Left lobe of liver (tissue), 2 donors: ENCODE data around the gene TPD52L3. TPM values are rescaled to one million over a fixed set of nuclear protein-coding genes. Genes with fewer than 3 reads are reported as not detected.

Experiments
- ATAC-seq: fragments of 200-7000 bp; cut with Tn5 transposase; one replicate; pipeline ENCODE4 v1.9.1; 2020; ENCODE audit warnings: mild to moderate bottlenecking, moderate library complexity
- DNase-seq: peaks from one replicate; pipeline ENCODE4 v3.0.0-alpha.2; 2020; ENCODE audit warnings: low spot score
- total RNA-seq: library from RNA; stranded (reverse); gene quantifications from one replicate; pipeline ENCODE4 v1.2.1, GENCODE V29; 2021
- donor health status: DM: no; HTN: no; CAD: no; lungs with moderate emphysema.
- donor health status: DM: no; HTN: yes; CAD: no.

TPD52L3 gene
- not detected for total RNA-seq

DNA sequence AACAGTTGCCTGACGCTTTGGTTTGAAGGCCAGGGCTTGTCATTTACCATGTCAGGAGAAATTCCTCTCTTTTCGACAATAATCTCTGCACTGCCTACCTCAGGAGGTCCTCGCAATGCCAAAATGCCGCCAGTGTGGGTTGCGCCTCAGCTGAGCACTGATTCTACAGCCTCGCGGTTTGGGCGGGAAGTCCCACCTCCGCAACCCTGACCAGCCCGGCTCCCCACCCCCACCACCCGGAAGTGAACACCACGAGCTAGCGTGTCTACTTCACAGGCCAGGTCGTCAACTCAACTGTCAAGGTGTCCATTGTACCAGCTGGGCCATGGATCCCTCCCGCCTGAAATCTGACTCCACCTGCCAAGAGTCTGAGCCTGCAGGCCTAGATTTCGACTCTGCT is at the start of gene TPD52L3:
TPD52L3 (plus strand) TSS at position 273 of the 400 bp plus-strand sequence. CDS start 221 bp downstream, outside the sequence.
- ATAC-seq: no peak
- DNase-seq: no peak

DNA sequence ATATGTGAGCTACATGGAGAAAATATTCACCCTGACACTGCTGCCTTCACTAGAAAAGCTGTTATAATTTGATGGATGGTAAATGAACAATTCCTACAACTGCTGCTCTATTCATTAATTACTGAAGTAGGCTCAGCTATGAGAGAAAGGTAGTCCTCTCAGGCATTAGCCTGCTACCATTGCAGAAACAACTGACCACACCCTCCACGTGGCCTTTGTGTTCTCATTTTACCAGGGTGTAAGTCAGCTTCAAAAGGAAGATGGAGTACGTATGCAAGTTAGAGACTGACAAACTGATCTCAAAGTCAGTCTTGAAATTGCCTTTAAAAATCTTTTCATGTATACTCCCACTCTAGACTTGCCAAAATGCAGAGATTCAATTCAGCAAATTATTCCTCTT is 26.3 kb upstream of the TPD52L3 start:
- ATAC-seq (no peak), DNase-seq (no peak)

DNA sequence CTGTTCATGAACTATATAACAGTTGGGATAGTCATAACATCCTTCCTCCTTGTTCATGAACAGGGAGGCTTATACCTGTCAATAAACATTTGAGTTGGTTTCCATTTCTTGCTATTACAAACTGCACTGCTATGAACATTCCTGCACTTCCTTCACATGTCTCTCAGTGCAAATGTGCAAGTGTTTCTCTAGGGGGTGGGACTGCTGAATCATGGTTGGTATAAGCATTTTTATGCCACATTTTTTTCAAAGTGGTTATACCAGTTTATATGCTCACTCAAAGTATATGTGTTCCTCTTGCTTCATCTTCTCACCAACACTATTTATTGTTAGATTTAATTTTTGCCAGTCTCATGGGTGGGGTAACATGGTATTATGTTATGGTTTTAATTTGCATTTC is 25.8 kb upstream of the TPD52L3 start:
- ATAC-seq (no peak), DNase-seq (no peak)

DNA sequence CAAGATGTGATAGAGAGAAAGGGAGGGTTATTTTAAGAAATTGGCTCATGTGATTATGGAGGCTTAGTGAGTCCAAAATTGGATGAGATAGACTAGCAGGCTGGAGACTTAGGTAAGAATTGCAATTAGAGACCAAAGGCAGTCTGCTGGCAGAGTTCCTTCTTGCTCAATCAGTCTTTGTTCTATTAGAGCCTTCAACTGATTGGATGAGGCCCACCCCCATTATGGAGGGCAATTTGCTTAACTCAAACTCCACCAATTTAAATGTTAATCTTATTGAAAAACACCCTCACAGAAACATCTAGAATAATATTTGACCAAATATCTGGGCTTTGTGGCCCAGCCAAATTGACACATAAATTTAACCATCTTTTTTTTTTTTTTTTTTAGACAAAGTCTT is 23.9 kb upstream of the TPD52L3 start:
- ATAC-seq (no peak), DNase-seq (no peak)

DNA sequence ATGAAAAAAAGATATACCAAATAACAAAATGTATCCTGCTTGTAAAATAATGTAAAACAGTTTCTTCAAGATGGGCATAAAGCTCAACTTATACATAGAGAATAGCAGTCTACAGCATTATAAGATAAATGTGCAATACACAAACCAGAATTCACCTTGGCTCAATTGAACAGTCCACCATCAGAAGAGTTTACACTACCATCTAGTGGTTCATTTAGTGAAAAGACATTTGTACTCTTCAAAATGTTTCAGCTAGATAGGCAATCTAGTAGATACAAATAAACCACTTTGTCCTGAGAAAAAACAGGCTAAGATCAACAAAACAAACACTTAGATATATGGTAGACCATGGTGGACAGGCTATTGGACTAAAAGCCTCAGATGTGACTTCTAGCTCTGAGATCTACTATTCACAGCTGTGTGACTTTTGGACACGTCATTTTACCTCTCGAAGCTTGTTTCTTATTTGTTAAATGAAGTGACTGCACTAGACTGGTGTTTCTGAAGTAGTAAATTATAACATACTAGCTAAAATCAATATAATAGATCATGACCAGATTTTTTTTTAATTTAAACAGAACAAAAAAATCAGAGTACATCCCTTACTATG is 22.1 kb upstream of the TPD52L3 start:
- DNase-seq (no peak), ATAC-seq (peak; percentile 94)

DNA sequence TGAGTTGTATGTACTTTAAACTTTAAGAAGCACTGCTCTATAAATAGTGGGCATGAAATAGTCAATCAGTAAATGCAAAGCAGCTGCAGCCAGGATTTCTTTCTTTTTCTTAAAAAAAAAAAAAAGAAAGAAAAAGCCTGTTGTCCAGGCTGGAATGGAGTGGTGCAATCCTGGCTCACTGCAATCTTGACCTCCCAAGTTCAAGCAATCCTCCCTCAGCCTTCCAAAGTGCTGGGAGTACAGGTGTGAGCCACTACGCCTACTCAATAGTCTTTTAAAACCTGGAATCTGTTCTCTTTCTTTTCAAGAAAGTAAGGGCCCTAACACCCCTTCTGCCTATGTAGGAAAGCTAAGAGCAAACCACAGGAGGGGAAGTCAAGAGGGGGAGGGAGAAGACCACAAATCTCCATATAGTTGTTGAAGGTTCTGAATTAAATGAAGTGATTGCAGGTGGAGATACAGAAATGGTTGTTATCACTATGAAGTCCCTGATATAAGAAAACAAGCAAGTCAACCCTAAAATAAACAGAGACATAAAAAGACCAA is 20.6 kb upstream of the TPD52L3 start:
- no peak for DNase-seq

DNA sequence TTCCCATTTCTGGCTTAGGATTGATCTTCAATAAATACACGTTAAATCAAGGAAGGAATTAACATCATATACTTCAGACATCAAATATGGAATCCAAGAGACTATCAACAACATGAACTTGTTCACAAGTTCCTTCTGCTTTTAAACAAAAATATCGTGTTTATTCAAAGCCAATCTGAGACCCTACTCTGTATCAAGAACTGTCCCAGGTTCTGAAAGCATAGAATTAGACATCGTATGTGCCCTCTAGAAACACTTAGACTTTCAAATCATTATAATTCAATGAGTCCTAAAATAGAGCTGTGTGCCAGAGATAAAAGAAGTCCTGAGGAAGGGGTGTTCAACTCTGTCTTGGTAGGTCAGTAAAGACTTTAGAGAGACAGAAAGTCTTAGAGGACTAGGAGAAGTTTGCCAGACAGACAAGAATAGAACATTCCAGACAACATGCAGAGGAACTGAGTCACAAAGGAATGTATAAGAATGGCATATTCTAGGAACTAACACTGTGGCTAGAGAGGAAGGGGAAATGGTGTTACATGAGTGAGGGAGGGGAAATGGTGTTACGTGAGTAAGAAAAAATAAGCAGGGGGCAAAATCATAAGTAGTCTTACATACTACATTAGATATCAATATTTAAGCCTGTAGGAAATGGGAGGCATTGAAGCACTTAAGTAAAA is 2.9 kb downstream of the TPD52L3 start:
- no peak for DNase-seq
- no peak for ATAC-seq

More for the DNA sequence above, 20.6 kb upstream of the TPD52L3 start:
- no peak for ATAC-seq

DNA sequence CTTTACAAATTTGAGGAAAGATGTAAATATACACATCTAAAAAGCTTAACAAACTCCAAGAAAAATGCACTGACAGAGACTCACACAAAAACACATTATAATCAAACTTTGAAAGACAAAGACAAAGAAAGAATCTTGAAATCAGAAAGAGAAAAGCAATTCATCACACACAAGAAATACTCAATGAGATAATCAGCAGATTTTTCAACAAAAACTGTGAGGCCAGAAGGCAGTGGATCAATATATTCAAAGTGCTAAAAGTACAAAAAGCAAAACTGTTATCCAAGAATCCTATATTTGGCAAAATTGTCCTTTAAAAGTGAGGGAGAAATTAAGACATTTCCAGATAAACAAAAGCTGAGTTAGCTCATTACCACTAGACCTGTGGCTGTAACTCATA is 6.1 kb downstream of the TPD52L3 start:
- ATAC-seq (no peak), DNase-seq (no peak)

DNA sequence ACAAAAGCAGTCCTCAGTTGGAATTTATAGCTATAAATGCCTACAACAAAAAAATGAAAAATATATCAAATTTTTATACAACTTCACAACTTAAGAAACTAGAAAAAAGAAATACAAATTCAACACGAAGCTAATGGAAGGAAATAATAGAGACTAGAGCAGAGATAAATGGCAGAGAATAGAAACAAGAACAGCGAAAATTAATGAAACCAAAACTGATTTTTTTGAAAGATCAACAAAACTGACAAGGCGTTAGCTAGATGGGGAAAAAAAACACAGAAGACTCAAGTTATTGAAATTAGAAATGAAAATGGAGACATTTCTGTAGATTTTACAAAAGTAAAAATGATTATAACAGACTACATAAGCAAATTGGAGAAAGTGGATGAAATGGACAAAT is 20.6 kb downstream of the TPD52L3 start:
- DNase-seq: no peak
- no peak for ATAC-seq

DNA sequence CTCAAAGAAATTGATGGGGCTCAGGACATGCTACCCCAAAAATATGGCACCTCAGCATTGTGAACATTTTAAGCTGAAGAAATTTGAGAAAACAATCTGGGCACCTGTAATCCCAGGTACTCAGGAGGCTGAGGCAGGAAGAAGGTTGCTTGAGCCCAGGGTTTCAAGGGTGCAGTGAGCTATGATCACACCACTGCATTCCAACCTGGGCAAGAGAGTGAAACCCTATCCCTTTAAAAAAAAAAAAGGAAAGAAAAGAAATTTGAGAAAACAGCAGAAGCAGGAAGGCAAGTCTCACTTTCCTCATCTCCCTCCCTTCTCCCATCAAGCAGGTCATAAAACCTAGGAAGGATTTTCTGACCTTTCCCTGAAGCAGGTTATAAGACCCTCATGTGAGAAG is 23.6 kb downstream of the TPD52L3 start:
- ATAC-seq (no peak), DNase-seq (no peak)

DNA sequence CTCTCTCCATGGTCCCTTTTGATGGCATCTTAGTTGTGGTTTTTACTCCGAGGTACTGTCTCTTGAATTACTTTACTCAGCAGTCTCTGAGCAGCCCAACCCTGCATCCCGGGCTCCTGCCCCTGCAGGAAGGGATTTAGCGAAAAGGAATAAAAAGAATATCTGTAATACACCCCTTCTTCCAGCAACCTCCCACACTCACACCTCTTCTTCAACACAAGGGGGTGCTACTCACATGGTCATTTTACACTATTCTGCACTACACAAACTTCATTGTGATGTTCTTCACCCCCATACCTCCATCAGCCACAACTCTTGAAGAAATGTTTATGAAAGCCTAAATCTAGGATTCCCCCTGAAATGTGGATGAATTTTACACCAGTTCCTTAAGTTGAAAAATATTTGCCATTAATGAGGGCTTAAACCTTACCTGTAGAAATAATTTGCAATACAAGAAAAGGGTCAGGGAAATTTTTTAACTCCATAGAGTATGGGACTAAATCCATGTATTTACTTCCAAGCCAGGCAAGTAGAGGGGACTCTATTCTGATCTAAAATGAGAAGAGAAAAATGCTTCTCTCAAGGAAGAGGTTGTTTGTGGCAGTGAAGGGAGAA is 26.0 kb downstream of the TPD52L3 start:
- no peak for DNase-seq
- ATAC-seq: peak; percentile 97

DNA sequence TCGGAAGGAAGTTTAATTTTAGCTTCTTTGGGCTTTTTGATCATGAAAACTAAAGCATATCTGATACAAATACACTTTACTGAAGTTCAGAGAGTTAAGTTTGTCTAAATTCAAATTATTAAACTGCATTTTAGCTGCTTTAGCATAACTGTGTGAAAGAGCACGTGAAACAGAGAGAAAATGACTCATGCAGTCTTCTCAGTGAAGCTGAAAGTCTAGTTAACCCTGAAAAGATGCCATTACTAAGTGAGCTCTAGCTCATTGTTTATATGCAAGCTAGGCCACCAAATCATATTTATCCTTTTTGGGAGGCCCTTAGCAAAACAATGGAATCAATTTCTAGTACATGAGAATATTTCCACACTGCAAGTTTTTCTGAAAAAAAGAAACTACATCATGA is 27.6 kb downstream of the TPD52L3 start:
- ATAC-seq (no peak), DNase-seq (no peak)

DNA sequence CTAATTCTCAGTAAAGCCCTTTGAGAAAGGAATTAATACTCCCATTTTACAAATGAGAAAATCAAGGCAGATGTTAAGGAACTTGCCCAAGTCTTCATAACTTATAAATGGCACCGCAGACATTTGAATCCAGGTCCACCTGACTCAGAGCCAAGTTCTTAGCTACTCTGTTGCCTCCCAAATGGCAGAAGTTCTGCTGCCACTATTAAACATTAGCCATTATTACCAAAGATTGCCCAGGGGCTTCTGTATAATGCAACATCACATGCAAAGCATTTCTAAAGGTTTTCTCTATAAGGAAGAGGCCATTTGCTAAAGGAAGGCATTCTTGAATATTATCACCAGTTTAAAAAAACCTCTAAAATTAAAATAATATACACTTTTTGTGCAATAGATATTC is 28.3 kb downstream of the TPD52L3 start:
- no peak for DNase-seq
- ATAC-seq: no peak

DNA sequence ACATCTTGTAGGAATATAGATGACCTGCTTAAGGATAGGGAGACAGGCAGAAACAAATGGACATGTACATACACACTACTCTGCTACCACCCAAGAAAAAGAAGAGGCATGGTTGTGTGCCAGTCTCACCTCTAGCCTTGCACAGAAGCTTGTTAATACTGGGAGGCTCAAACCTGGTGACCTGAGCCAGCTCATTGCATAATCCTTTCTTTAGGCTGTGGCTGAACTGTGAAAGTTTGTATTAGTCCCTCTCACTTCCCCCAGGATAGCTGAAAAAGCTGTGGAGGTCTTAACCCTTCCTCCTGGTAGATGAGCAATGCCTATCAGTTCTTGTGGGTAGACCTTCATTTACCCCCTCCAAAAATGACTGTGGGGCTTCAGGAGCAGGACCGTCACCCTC is 28.7 kb downstream of the TPD52L3 start:
- ATAC-seq (peak; percentile 79), DNase-seq (no peak)

DNA sequence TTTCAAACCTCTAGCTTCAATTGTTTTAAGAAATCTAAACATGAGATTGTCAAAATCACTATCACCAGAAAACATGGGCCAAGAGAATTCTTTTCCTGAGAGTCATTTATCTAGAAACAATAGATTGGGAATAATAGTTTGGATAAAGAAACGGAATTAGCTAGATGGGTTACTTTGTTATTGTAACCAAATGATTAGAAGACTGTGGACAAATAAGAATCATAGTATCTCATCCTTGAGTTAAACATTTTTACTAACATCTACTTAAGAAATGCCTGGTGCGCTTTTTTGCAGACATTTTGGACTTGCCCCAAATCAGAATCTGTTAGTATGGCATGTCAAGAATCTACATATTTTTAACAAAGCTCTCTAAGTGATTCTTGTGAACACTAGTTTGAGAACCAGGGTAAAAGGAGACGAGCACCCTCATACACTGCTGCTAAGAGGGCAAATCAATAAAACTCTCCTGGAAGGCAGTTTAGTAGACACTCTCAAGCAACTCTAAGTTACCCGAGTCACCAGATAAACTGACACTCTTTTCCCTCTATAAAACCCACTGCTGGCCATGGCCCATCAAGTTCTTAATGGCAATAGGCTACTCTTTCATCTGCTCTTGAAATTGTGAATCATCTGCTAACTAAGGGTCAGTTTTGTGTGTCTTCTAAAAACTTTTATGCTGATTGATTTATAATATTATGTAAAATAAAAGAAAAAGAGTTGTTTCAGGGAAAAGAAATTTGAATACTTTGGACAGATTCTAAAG is 39.1 kb downstream of the TPD52L3 start:
- no peak for ATAC-seq

DNA sequence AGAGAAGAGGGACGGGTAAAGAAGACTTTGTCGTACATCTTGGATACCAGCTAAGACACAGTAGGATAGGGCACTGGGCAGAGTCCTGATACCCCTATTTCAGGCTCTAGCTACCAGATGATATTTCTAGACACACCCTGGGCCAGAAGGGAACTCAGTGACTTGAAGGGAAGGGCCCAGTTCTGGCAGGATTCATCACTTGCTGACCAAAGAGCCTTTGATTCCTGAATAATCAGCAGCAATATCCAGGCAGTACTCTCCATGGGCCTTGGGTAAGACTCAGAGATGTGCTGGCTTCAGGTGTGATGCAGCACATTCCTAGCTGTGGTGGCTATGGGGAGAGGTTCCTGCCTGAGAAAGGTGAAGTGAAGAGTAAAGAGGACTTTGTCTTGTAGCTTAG is 40.7 kb downstream of the TPD52L3 start:
- DNase-seq (no peak), ATAC-seq (no peak)

More for the DNA sequence above, 39.1 kb downstream of the TPD52L3 start:
- DNase-seq: no peak

Other genes with a start within 250 kb of the TPD52L3 start
- 9.3 TPM for gene IL33, start 112.6 kb upstream of the TPD52L3 start, total RNA-seq
- gene UHRF2, start 84.8 kb downstream of the TPD52L3 start, total RNA-seq: 12.6 TPM